ENCODE measurements around the gene ARHGAP23.
A peak's percentile ranks its signal among the peaks of the same experiment; 100 is the strongest.

Gene ARHGAP23

GRCh38 chr17:38428643-38429371, 543 bp downstream of the ARHGAP23 start:
- peak; percentile 40 for DNase-seq (ENCODE audit: low read depth)
- peak overlapping the region; percentile 65 for H3K4me3 ChIP-seq (ENCODE audit: control insufficient read depth, low read depth, low read length)

GRCh38 chr17:38429476-38430100, 1.3 kb downstream of the ARHGAP23 start:
- no peak for TF ChIP-seq CTCF (conservative IDR thresholded peaks at IDR 0.05; ENCODE audit: control insufficient read depth, insufficient read depth, low read depth, low read length)
- peak overlapping the region; percentile 65 for H3K4me3 ChIP-seq (ENCODE audit: control insufficient read depth, low read depth, low read length)
- DNase-seq (ENCODE audit: low read depth): no peak

More at GRCh38 chr17:38428643-38429371, 543 bp downstream of the ARHGAP23 start:
- TF ChIP-seq CTCF (conservative IDR thresholded peaks at IDR 0.05; ENCODE audit: control insufficient read depth, insufficient read depth, low read depth, low read length): no peak

GRCh38 chr17:38430316-38430715, 2.1 kb downstream of the ARHGAP23 start:
- peak; percentile 30 for DNase-seq (ENCODE audit: low read depth)
- no peak overlapping the region for H3K4me3 ChIP-seq (ENCODE audit: control insufficient read depth, low read depth, low read length)
- no peak for TF ChIP-seq CTCF (conservative IDR thresholded peaks at IDR 0.05; ENCODE audit: control insufficient read depth, insufficient read depth, low read depth, low read length)

GRCh38 chr17:38430822-38431221, 2.6 kb downstream of the ARHGAP23 start:
- no peak overlapping the region for H3K4me3 ChIP-seq (ENCODE audit: control insufficient read depth, low read depth, low read length)
- no peak for DNase-seq (ENCODE audit: low read depth)
- no peak for TF ChIP-seq CTCF (conservative IDR thresholded peaks at IDR 0.05; ENCODE audit: control insufficient read depth, insufficient read depth, low read depth, low read length)

- DNase-seq (ENCODE audit: low read depth): no peak
- TF ChIP-seq CTCF (conservative IDR thresholded peaks at IDR 0.05; ENCODE audit: control insufficient read depth, insufficient read depth, low read depth, low read length): no peak
- no peak overlapping the region for H3K4me3 ChIP-seq (ENCODE audit: control insufficient read depth, low read depth, low read length)
These were observed 3.3 kb downstream of the ARHGAP23 start for GRCh38 chr17:38431346-38432145.

- no peak for DNase-seq (ENCODE audit: low read depth)
- TF ChIP-seq CTCF (conservative IDR thresholded peaks at IDR 0.05; ENCODE audit: control insufficient read depth, insufficient read depth, low read depth, low read length): no peak
- H3K4me3 ChIP-seq (ENCODE audit: control insufficient read depth, low read depth, low read length): no peak overlapping the region
These were observed 6.0 kb downstream of the ARHGAP23 start for GRCh38 chr17:38434178-38434665.

Data from fibroblast of mammary gland (primary cell).